GM18526 (cell line): Measurements from ENCODE around the gene DDX52.

Experiments
- POLR2A ChIP-seq: IDR thresholded peaks from 3 replicates; pipeline ENCODE4 v1.6.1; 2011; ENCODE audit not compliant: insufficient read length; ENCODE audit errors: extremely low read depth

The DDX52 gene, protein sequence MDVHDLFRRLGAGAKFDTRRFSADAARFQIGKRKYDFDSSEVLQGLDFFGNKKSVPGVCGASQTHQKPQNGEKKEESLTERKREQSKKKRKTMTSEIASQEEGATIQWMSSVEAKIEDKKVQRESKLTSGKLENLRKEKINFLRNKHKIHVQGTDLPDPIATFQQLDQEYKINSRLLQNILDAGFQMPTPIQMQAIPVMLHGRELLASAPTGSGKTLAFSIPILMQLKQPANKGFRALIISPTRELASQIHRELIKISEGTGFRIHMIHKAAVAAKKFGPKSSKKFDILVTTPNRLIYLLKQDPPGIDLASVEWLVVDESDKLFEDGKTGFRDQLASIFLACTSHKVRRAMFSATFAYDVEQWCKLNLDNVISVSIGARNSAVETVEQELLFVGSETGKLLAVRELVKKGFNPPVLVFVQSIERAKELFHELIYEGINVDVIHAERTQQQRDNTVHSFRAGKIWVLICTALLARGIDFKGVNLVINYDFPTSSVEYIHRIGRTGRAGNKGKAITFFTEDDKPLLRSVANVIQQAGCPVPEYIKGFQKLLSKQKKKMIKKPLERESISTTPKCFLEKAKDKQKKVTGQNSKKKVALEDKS

GRCh38 chr17:37643118-37643766 lies at the start of gene DDX52:
TSS of gene DDX52 (minus strand) at chr17:37643446. CDS start at chr17:37643420, 26 bp downstream.
- peak; percentile 83 for TF ChIP-seq POLR2A

DNA sequence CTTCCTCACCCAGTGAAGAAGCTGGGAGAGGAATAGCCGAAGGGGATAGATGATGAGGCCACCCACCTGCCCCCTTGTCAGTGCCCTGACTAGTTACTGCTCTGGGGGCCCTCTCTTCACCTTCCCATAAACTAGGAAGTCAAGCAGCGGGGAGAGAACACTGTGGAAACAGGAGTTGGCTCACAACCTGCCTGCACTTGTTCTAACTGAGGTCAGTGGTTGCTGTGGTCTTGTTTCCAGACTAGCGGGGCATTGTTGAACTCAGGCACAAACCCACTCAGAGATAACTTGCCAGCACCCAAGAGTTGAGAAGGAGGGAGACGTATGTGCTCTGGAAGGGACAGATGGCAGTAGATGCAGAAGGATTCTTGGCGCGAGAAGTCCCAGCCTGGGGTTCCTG lies 48.6 kb upstream of the DDX52 start:
- no peak for TF ChIP-seq POLR2A

DNA sequence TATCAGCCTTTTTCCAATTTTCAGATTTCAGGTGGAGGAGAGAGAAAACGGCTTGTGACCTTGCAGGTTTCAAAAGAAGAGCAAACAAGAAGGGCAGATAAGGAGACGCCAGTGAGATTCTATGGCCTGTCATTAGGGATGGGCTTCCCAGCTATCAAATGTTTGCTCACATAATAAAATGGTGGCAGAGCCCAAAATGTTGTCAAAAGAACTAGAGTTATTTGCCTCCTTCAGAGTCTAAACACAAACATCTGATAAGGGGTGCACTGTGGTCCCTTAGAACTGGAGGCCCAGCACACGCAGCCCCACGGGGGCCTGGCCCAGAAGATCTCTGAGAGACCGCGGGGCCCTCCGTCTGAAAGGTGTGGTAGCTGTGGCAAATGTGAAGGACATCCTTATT lies 46.1 kb upstream of the DDX52 start:
- TF ChIP-seq POLR2A, result no peak

- TF ChIP-seq POLR2A, result no peak
These were observed 40.3 kb upstream of the DDX52 start for GRCh38 chr17:37683454-37683984.

GRCh38 chr17:37682007-37682406 lies 38.8 kb upstream of the DDX52 start:
- no peak for TF ChIP-seq POLR2A

DNA sequence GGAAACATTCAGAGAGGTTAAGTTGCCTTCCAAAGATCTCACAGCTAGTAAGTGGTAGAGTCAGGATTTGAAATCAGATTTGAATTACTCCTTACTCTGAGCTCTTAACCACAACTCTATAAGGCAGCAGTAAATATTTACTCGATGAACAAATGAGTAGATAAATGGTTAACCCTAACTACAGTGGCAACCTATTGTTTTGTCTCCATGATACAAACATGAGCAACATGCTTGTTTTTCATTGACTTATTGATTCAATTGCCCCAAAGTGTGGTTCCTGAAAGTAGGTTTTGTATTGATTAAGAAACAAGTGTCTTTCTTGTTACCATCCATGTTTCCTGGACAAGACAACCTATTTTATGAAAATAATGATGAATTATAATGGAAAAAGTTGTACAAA lies 34.8 kb upstream of the DDX52 start:
- no peak for TF ChIP-seq POLR2A

DNA sequence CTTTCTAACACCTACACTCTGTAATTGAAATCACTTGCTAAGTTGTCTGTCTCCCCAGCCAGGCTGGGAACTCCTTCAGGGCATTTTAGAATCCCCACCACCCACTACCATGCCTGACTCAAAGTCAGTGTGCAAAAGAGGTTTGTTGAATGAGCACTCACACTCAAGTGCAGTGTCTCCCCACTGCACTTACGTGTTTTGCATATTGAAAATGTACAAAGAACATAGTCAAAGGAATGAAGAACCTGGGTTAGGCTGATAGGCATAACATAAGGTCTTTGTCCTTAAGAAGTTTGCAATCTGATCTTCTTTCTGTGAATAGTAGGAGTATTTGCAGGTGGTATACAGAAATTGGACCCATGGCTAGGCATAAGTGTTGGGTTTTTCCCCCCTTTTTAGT lies 33.8 kb upstream of the DDX52 start:
- no peak for TF ChIP-seq POLR2A

GRCh38 chr17:37676115-37676925 lies 33.1 kb upstream of the DDX52 start:
- TF ChIP-seq POLR2A, result no peak

DNA sequence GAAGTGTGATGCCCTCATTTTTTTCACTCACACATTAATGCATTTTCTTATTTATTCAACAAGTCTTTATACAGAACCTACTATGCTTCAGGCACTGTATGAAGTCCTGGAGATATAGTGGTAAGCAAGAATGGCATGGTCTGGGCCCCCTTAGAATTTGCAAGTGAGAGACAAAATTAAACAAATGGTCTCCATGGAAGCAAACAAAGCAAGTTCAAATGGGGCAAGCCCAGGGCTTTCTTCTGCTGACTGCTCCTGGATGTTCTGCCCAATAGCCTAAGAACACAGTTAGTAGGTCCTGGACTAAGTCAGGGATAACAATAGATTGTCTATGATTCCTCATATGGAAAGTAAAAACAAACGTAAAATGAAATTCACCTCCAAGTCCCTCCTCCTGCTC lies 31.3 kb upstream of the DDX52 start:
- TF ChIP-seq POLR2A, result no peak

- no peak for TF ChIP-seq POLR2A
These were observed 30.1 kb upstream of the DDX52 start for GRCh38 chr17:37673386-37673785.

GRCh38 chr17:37672548-37673078 lies 29.4 kb upstream of the DDX52 start:
- no peak for TF ChIP-seq POLR2A

- no peak for TF ChIP-seq POLR2A
These were observed 28.7 kb upstream of the DDX52 start for GRCh38 chr17:37671824-37672547.

GRCh38 chr17:37671028-37671823 lies 28.0 kb upstream of the DDX52 start:
- no peak for TF ChIP-seq POLR2A
